RWPE1 (cell line): ENCODE results near the gene SPINK9.
A peak's percentile ranks its signal among the peaks of the same experiment; 100 is the strongest.

Experiments used
- CTCF ChIA-PET: fragments of 350-600 bp; sonication (Branson Sonifier 250); formaldehyde crosslinking; extraction: SDS; loops from one replicate; lab custom pipeline; 2021; lab: Yijun Ruan, JAX
- POLR2A ChIA-PET: fragments of 400-600 bp; formaldehyde crosslinking; extraction: SDS; loops from one replicate; lab custom pipeline; 2020; ENCODE audit warnings: antibody characterized with exemption; ENCODE audit not compliant: low non-redundant PET; lab: Yijun Ruan, JAX
- DNase-seq: peaks from one replicate; pipeline ENCODE4 v3.0.0; 2012; ENCODE audit warnings: low spot score
- H3K27ac ChIP-seq: fragments of 450-650 bp; 2 replicates; pipeline ENCODE4 v1.5.1; 2017
- CTCF ChIP-seq: fragments of 450-650 bp; conservative IDR thresholded peaks from 2 replicates; pipeline ENCODE4 v1.5.1; 2017; ENCODE audit warnings: low read depth, mild to moderate bottlenecking

The SPINK9 gene

DNA sequence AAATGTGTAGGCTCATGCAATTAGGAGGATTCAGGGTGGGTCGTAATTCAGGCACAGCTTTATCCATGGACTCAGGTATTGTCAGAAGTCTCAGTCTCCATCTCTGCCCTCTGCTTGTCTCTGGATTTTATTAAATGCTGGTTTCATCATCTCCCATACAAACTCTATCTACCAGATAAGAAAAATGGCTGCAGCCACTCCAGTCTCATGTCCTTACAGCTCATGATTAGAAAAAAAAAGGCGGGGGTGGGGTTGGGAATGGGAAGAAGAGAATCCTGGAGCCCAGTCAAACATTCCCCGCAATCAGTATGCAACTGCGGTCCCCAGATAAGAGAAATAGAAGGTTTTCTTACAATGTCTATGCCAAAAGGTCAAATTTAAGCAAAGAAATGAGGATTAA is 40.8 kb downstream of the SPINK9 start:
- no peak overlapping the region for H3K27ac ChIP-seq
- CTCF ChIA-PET: interaction anchor here (0.5 to 0.8 kb wide), 3 partner anchors 62 to 1718 kb away, joined by 3 to 7 read pairs (median 4); no protein-coding TSS in a partner anchor
- no peak for TF ChIP-seq CTCF
- POLR2A ChIA-PET: no interaction called here
- DNase-seq: no peak

- H3K27ac ChIP-seq: no peak overlapping the region
- ChIA-PET CTCF (no interaction called here), POLR2A (no interaction called here)
- TF ChIP-seq CTCF: no peak
- DNase-seq: no peak
Measured at GRCh38 chr5:148378670-148379069, 43.3 kb downstream of the SPINK9 start.

GRCh38 chr5:148379340-148379739 is 44.0 kb downstream of the SPINK9 start:
- CTCF ChIA-PET: interaction anchor here (1.0 kb wide), 1 partner anchor 89 kb away, joined by 3 read pairs; no protein-coding TSS in a partner anchor
- no peak for TF ChIP-seq CTCF
- no peak for DNase-seq
- POLR2A ChIA-PET: no interaction called here
- H3K27ac ChIP-seq: no peak overlapping the region

- no peak overlapping the region for H3K27ac ChIP-seq
- DNase-seq: peak; percentile 45
- CTCF ChIA-PET: interaction anchor here (0.6 to 0.7 kb wide), 2 partner anchors 17 to 202 kb away, joined by 4 to 6 read pairs; no protein-coding TSS in a partner anchor
- POLR2A ChIA-PET: no interaction called here
- no peak for TF ChIP-seq CTCF
Measured at GRCh38 chr5:148381906-148382305, 46.5 kb downstream of the SPINK9 start.

DNA sequence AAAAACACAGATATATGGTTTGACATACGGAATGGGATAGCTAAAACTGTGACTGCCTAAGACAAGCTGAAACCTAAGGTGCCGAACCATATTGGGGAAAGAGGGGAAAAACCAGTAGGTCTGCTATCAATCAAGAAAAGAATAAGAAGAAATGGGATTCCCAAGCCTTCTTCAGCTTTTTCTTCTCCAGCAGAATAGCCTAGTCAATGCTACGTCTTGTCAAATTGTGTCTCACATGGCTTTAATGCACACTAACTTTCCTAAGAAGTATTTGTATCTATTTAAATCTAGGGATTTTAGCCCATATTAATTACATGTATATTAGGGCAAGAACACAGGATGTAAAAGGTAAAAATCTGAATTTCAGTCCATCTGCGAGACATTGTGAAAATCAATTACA is 47.6 kb downstream of the SPINK9 start:
- POLR2A ChIA-PET: no interaction called here
- no peak for TF ChIP-seq CTCF
- no peak for DNase-seq
- no peak overlapping the region for H3K27ac ChIP-seq
- CTCF ChIA-PET: interaction anchor here (0.6 kb wide), 1 partner anchor 79 kb away, joined by 3 read pairs; no protein-coding TSS in a partner anchor

DNA sequence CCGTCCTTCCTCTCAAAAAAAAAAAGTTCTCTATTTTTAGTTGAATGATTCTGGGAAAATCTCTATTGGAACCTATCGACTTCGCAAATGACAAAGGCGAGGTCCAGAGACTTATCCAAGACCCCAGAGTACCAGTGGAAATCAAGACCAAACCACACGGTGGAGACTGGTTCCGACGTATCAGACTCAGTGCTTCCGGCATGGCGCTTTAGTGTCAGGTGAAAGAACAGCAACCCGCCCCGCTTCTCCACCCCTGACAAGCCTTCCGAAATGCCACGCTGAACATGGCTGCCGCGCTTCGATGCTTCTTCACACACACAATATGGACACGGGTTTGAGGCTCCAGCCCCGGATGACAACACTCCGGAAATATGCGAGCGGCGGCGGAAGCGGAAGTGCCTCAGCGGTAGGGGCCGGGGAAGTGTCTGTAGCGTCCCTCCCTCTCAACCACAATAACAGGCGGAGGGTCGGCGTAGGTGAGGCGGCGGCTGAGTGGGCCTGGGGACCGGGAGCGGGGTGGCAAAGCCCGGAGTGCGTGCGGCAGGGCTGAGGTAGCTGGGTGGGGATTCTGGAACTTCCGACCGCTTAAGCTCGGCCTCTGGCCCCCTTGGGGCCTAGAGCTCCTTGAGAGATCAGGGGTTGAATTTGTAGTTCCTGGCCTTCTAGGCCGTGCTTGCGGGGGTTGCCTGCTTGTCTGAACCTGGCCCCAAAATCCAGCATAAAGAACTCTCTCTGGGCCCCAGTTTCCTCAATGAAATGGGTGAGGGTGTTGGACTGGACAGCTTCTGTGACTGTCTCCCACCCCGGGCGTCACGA is 48.4 kb downstream of the SPINK9 start, which contains the start of gene FBXO38:
Gene FBXO38, plus strand, starts transcription at position 395 of the 816 bp plus-strand sequence. CDS start 10,819 bp downstream, outside the sequence.
- TF ChIP-seq CTCF: no peak
- H3K27ac ChIP-seq: peak within 1 kb of the TSS; percentile 79
- ChIA-PET POLR2A (no interaction called here), CTCF (no interaction called here)
- peak; percentile 99 for DNase-seq
